ENCODE results near the gene SPDEF. TPM values are rescaled to one million over a fixed set of nuclear protein-coding genes. Genes with fewer than 3 reads are reported as not detected.

Gene SPDEF
- polyA plus RNA-seq, 1 donor (not counting 4 experiments of a cell fraction or from before 2014, with no cell fraction given) = 0.03 TPM

DNA sequence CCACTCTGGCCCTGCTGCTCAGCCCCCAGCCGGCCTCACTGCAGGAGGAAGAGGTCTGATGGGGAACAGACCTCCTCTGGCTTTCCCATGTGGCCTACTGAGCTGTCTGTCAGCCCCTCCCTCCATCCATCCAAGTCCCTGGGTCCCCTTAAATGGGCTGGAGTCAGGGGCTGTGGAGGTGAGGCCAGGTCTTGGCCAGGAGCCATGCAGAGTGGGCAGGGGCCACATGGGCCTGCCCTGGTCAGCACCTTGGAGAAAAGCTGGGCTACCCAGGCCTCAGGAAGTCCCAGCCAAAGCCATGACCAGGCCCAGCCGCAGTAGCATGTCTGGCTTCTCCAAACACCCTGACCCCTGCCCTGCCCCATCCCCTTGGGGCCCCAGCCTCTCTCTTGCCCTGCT is 6.3 kb downstream of the SPDEF start:
- TF ChIP-seq, protein P1, sequence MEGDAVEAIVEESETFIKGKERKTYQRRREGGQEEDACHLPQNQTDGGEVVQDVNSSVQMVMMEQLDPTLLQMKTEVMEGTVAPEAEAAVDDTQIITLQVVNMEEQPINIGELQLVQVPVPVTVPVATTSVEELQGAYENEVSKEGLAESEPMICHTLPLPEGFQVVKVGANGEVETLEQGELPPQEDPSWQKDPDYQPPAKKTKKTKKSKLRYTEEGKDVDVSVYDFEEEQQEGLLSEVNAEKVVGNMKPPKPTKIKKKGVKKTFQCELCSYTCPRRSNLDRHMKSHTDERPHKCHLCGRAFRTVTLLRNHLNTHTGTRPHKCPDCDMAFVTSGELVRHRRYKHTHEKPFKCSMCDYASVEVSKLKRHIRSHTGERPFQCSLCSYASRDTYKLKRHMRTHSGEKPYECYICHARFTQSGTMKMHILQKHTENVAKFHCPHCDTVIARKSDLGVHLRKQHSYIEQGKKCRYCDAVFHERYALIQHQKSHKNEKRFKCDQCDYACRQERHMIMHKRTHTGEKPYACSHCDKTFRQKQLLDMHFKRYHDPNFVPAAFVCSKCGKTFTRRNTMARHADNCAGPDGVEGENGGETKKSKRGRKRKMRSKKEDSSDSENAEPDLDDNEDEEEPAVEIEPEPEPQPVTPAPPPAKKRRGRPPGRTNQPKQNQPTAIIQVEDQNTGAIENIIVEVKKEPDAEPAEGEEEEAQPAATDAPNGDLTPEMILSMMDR (optimal IDR thresholded peaks at IDR 0.05 in 1 of 3, IDR thresholded peaks at IDR 0.05 in 1 of 3, conservative IDR thresholded peaks at IDR 0.05 in 1 of 3; ENCODE audit: extremely low read depth in 1 of 3, insufficient read depth in 2 of 3, low read length in 3 of 3) = no peak
- TF ChIP-seq EZH2 (IDR thresholded peaks at IDR 0.05; ENCODE audit: low read length) = no peak
- no peaks in the 10 kb centered on the region for H3K9me1 ChIP-seq (ENCODE audit: control insufficient read depth, extremely low read depth, insufficient read depth, low read length)
- H3K27me3 ChIP-seq (ENCODE audit: control insufficient read depth, extremely low read depth, insufficient read depth, low read length) = peaks cover 5% of the 10 kb centered on the region
- H3K4me2 ChIP-seq (ENCODE audit: control insufficient read depth, extremely low read depth, insufficient read depth, low read depth, low read length) = peak overlapping the region; percentile 24
- H3K9me3 ChIP-seq (ENCODE audit: control insufficient read depth, low read depth, low read length) = no peaks in the 10 kb centered on the region
- dilution Hi-C loops (cut with MboI; ENCODE audit: extremely low pct_ligation_motif_present, low sequenced_read_pairs) = no loop called here
- H3K9ac ChIP-seq (ENCODE audit: control insufficient read depth, extremely low read depth, insufficient read depth, low read length) = no peak overlapping the region
- no peak overlapping the region for H3K4me3 ChIP-seq (ENCODE audit: control insufficient read depth in 2 of 3, extremely low read depth in 1 of 3, insufficient read depth in 2 of 3, low read depth in 1 of 3, low read length in 3 of 3)
- peaks cover 15% of the 10 kb centered on the region for H3K4me1 ChIP-seq (ENCODE audit: control insufficient read depth, extremely low read depth, insufficient read depth, low read length)
- no peak for DNase-seq (ENCODE audit: low read depth, low spot score)
- H2AFZ ChIP-seq (ENCODE audit: control insufficient read depth, low read length) = peak overlapping the region; percentile 68
- no peaks in the 10 kb centered on the region for H3K79me2 ChIP-seq (ENCODE audit: control insufficient read depth, insufficient read depth, low read length)
- no peaks in the 10 kb centered on the region for H4K20me1 ChIP-seq (ENCODE audit: control insufficient read depth, extremely low read depth, insufficient read depth, low read length)
- no peaks in the 10 kb centered on the region for H3K36me3 ChIP-seq (ENCODE audit: control insufficient read depth in 2 of 2, extremely low read depth in 1 of 2, insufficient read depth in 2 of 2, low read length in 2 of 2)
- no peak overlapping the region for H3K27ac ChIP-seq (ENCODE audit: control insufficient read depth, insufficient read depth, low read length)
- no peak for FAIRE-seq

DNA sequence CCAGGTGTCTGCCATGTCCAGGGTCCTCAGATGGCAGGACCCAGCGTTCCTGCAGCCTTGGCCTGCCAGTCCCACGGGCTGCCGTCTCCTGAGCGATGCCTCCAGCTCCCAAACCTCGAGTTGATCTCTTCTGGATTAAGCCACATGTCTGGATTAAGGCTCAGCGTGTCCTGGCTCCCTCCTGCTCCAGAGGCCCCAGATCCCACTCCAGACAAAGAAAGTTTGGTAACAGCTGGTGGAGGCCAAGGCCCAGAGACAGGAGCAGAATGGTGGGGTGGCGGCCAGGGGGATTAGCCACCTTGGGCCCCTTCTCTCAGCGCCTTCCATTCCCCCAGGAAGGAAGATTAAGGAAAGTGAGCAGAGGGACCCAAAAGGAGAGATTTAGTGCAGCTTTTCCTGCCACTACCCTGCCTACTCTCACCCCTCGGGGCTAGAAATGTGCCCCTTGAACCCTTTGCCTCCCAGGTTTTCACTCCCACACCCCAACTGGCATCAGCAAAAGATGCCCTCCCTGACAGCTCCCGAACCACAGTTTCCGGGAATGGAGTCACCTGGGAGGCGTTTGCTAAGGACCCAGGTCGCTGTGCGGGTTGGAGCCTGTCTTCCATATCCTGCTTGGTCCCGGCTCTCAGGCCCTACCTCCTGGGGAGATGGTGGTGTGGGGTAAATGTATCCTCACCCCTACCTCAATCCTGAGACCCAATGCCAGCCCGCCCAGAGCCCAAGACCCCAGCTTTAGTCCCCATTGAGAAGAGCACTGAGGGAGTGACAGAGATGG is 6.9 kb downstream of the SPDEF start:
- FAIRE-seq = peak; percentile 26
- no peak for DNase-seq (ENCODE audit: low read depth, low spot score)
- Histone ChIP-seq H4K20me1 (ENCODE audit: control insufficient read depth, extremely low read depth, insufficient read depth, low read length) (no peaks in the 10 kb centered on the region), H3K27me3 (ENCODE audit: control insufficient read depth, extremely low read depth, insufficient read depth, low read length) (peaks cover 7% of the 10 kb centered on the region), H3K36me3 (ENCODE audit: control insufficient read depth in 2 of 2, extremely low read depth in 1 of 2, insufficient read depth in 2 of 2, low read length in 2 of 2) (no peaks in the 10 kb centered on the region), H3K9me1 (ENCODE audit: control insufficient read depth, extremely low read depth, insufficient read depth, low read length) (no peaks in the 10 kb centered on the region), H3K4me3 (ENCODE audit: control insufficient read depth in 2 of 3, extremely low read depth in 1 of 3, insufficient read depth in 2 of 3, low read depth in 1 of 3, low read length in 3 of 3) (no peak overlapping the region), H3K9ac (ENCODE audit: control insufficient read depth, extremely low read depth, insufficient read depth, low read length) (no peak overlapping the region), H3K4me2 (ENCODE audit: control insufficient read depth, extremely low read depth, insufficient read depth, low read depth, low read length) (peak overlapping the region; percentile 24), H3K79me2 (ENCODE audit: control insufficient read depth, insufficient read depth, low read length) (no peaks in the 10 kb centered on the region), H3K4me1 (ENCODE audit: control insufficient read depth, extremely low read depth, insufficient read depth, low read length) (peaks cover 15% of the 10 kb centered on the region), H3K9me3 (ENCODE audit: control insufficient read depth, low read depth, low read length) (no peaks in the 10 kb centered on the region), H3K27ac (ENCODE audit: control insufficient read depth, insufficient read depth, low read length) (no peak overlapping the region), H2AFZ (ENCODE audit: control insufficient read depth, low read length) (peak overlapping the region; percentile 68)
- dilution Hi-C loops (cut with MboI; ENCODE audit: extremely low pct_ligation_motif_present, low sequenced_read_pairs) = no loop called here
- TF ChIP-seq EZH2 (IDR thresholded peaks at IDR 0.05; ENCODE audit: low read length) = no peak
- TF ChIP-seq, protein P1 (optimal IDR thresholded peaks at IDR 0.05 in 1 of 3, IDR thresholded peaks at IDR 0.05 in 1 of 3, conservative IDR thresholded peaks at IDR 0.05 in 1 of 3; ENCODE audit: extremely low read depth in 1 of 3, insufficient read depth in 2 of 3, low read length in 3 of 3) = no peak
